Measurements from ENCODE around the gene SAMD14.

Gene SAMD14

DNA sequence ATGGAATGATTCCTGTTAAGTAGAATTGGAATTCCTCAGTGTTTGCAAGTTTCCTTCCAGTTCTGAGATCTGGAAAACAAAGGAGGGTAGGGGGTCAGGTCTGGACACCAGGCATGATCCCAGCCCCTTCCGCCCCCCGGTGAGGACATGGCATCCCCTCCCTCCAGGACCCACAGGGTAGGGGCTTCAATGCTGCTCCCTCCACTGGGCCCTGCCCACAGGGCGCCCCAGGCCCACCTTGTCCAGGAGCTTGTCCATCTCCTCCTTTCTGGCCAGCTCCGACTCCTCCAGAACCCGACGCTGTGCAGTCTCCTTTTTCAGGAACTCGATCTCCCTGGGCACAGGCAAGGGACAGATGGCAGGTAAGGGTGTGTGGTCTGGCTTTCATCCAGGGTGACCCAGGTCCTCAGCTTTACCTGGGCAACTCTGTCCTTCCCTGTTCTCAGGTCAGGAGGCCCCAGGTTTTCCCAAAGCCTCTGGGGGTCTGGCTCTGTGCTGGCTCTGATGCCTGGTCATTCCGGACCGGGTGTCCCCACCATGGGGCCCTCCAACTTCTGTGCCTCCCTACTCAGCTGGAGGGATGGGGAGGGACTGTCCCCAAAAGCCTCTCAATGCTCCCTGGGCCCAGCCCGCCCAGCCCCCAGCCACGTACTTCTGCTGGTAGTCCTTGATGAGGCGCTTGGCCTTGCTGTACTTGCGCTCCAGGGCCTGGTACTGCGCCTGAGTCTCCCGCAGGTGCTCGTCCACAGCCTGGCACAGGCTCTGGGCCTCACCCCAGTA lies 5.5 kb upstream of the SAMD14 start:
- Mint-ChIP-seq H3K36me3 (ENCODE audit: low read depth) (peaks cover 79% of the 10 kb centered on the region), H3K4me3 (no peak overlapping the region), H3K27ac (no peak overlapping the region), H3K27me3 (peaks cover 10% of the 10 kb centered on the region), H3K9me3 (no peaks in the 10 kb centered on the region), H3K4me1 (ENCODE audit: low read depth) (peaks cover 23% of the 10 kb centered on the region)
- no peak for DNase-seq

DNA sequence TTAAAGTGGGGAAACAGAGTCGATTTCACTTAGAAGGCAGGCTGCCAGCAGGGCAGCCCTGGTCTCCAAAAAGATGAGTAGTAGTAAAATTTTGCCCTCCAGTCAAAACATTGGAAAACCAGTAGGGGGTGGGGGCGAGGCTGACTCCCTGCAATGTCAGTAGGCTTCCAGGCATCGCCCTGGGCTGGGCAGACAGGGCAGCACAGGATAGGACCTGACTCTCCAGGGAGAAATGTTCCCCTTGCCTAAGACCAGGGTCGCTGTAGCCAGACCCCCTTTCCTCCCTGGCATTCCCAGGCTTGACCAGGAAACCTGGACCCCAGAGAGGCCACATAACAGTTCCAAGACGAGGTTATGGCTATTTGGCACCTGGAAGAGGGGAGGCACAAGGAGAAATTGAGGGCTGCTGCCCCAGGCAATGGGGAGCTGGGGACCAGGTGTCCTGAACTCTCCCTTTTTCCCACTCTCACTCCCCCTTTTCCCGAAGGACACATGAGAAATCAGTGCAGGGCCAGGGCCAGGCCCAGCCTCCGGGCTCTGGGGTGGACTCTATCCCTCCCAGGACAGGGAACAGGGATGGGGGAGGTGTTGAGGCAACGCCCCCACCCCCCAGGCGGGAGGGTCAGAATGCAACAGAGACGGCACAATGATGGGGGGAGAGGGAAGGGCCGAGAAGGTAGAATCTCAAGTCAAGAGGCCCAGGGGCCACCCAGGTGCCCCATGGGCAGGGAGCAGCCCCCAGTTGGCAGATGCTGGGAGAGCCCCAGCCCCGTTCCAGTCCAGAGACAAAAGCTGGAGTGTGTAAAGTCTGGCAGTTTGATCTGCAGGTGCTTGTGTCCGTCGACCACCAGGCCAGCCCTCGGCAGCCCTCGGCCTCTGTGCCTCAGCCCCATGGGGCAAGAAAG lies 4.5 kb upstream of the SAMD14 start:
- H3K27ac Mint-ChIP-seq: no peak overlapping the region
- no peaks in the 10 kb centered on the region for H3K9me3 Mint-ChIP-seq
- peaks cover 18% of the 10 kb centered on the region for H3K4me1 Mint-ChIP-seq (ENCODE audit: low read depth)
- no peak for DNase-seq
- peaks cover 68% of the 10 kb centered on the region for H3K36me3 Mint-ChIP-seq (ENCODE audit: low read depth)
- peaks cover 11% of the 10 kb centered on the region for H3K27me3 Mint-ChIP-seq
- no peak overlapping the region for H3K4me3 Mint-ChIP-seq

DNA sequence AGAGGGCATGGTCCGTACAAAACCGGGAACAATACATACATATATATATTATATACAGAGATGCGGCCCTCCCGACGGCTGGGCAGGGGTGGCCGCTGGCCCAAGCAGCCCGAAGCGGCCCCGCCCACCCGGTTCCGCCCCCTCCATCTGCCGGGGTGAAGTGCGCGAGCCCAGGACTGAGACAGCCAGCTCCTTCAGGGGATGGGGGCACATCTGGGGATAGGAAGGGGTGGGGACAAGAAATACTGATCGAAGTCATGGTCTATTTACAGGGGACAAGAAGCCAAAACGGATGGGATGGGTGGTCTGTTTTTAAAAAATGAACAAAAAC lies 3.8 kb upstream of the SAMD14 start:
- Mint-ChIP-seq H3K4me1 (ENCODE audit: low read depth) (peaks cover 21% of the 10 kb centered on the region), H3K4me3 (no peak overlapping the region), H3K9me3 (no peaks in the 10 kb centered on the region), H3K36me3 (ENCODE audit: low read depth) (peaks cover 61% of the 10 kb centered on the region), H3K27me3 (peaks cover 14% of the 10 kb centered on the region), H3K27ac (no peak overlapping the region)
- DNase-seq: no peak

DNA sequence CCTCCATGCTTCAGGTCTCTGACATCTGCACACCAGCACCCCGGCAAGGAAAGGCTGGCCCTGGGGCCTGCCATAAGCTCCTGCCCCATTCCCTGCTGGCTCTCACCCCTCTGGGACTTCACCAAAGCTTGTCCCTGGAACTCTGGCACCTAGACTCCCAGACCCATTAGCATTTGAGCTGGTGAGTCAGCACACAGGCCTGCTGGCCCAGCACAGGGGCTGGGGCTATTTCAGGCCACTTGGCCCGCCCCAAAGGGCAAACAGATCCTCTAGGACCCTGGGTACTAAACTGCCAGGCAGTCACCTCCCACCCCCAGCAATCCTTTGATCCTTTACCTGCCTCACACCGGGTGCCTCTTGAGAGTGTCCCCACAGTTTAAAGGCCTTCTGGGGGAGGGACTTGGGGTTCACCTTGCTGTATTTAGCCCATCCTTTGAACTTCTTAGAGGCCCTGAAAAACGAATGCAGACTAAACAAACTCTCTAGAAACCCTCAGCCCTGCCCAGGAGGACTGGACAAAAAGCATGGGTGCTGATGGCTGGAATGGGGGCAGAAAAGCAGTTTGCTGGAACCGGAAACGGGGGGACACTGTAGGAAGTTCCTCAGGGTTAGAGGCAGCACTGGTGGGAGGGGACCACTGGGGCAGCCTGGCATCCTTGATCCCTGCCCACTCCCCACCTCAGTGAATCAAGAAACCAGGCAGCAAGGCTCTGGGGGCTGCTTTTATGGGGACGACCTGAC lies 3.2 kb upstream of the SAMD14 start:
- H3K27me3 Mint-ChIP-seq: peaks cover 18% of the 10 kb centered on the region
- H3K4me1 Mint-ChIP-seq (ENCODE audit: low read depth): peaks cover 22% of the 10 kb centered on the region
- DNase-seq: no peak
- H3K27ac Mint-ChIP-seq: no peak overlapping the region
- H3K9me3 Mint-ChIP-seq: no peaks in the 10 kb centered on the region
- H3K4me3 Mint-ChIP-seq: no peak overlapping the region
- H3K36me3 Mint-ChIP-seq (ENCODE audit: low read depth): peaks cover 56% of the 10 kb centered on the region

DNA sequence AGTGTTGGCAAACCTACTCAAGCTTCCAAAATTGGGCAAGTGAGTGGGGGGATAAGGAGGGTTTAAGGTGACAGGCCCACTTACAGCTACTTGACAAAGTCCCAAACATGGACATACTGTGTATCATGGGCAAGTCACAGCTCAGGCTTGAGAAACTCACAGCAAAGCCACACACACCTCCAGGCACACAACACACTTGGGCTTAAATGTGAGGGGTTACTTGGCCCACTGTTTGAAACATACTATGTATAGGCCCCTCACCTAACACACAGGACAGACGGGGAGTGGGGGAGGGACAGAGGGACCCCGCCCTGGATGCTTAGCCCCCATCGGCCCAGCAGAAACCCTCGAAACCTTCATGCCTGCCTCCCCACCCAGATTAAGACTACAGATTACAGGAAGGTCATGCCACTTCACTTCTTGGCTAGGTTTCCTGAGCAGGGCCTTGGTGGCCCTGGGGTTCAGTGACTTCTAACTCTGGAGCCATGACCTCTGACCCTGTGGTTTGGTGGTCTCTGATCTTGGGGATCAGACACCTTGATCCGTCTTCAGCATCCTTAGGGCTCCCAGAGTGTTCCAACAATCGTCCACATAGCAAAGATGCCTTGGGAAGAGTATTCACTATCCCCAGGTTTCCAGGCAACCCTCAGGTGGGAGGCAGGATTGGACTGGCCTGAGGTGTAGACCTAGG lies 2.3 kb upstream of the SAMD14 start:
- no peak for DNase-seq
- H3K36me3 Mint-ChIP-seq (ENCODE audit: low read depth): peaks cover 46% of the 10 kb centered on the region
- H3K27ac Mint-ChIP-seq: no peak overlapping the region
- H3K9me3 Mint-ChIP-seq: no peaks in the 10 kb centered on the region
- H3K4me3 Mint-ChIP-seq: no peak overlapping the region
- H3K27me3 Mint-ChIP-seq: peaks cover 26% of the 10 kb centered on the region
- peaks cover 22% of the 10 kb centered on the region for H3K4me1 Mint-ChIP-seq (ENCODE audit: low read depth)

DNA sequence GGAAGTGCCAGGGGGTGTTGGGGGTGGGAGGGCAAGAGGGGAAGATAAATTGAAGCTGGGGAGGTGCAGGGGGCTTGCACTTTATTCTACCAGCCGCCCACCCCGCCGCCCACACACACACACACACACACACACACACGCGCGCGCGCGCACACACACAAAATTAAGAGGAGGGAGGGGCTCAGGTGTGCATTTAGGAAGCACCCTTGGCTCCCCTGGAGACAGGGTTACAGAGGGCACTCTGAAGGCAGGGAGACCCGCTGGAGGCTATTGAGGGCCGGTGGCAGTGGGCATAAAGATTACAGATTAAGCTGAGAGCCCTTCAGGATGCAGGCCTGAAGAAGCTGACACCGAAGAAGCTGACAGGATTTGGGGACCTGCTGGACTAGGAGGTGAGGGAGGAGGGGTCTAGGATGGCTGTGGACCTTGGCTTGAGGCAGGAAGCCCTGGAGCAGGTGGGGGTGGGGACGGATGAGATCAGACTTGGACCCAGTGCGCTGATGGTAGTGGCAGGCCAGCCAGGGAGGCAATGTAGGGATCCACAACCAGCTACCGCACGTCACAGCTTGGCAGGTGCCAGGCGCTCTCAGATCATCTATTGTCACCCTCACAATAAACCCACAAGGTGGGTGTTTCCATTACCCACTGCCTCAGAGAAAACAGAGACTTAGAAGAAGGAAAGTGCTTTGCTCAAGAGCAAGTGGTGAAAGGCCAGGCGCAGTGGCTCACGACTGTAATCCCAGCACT lies 772 bp upstream of the SAMD14 start:
- Mint-ChIP-seq H3K36me3 (ENCODE audit: low read depth) (peaks cover 31% of the 10 kb centered on the region), H3K27me3 (peaks cover 26% of the 10 kb centered on the region)

DNA sequence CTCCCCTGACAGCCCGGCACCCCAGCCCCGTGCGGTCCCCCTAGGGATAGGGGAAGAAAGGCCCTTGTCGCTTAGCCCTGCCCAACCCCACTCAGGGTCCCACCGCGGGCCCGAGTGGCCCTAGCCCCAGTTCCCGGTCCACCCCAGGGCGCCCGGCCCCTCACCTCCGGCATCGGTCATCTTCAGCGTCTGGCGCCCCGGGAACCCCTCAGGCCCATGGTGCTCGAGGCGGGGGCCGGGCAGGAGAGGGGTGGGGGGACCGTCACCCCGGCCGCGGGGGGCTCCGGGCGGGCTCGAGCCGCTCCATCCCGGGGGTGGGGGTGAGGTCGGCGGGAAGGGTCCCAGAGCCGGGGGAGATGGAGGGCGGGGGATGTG lies 620 bp downstream of the SAMD14 start:
- DNase-seq: peak; percentile 36
- Mint-ChIP-seq H3K4me1 (ENCODE audit: low read depth) (peaks cover 22% of the 10 kb centered on the region), H3K36me3 (ENCODE audit: low read depth) (peaks cover 19% of the 10 kb centered on the region), H3K27ac (no peak overlapping the region), H3K27me3 (peaks cover 26% of the 10 kb centered on the region), H3K4me3 (peak overlapping the region; percentile 56), H3K9me3 (no peaks in the 10 kb centered on the region)

More for the DNA sequence above, 772 bp upstream of the SAMD14 start:
- peak; percentile 39 for DNase-seq
- H3K4me3 Mint-ChIP-seq: peak overlapping the region; percentile 61
- H3K4me1 Mint-ChIP-seq (ENCODE audit: low read depth): peaks cover 22% of the 10 kb centered on the region
- no peaks in the 10 kb centered on the region for H3K9me3 Mint-ChIP-seq
- H3K27ac Mint-ChIP-seq: peak overlapping the region; percentile 40

DNA sequence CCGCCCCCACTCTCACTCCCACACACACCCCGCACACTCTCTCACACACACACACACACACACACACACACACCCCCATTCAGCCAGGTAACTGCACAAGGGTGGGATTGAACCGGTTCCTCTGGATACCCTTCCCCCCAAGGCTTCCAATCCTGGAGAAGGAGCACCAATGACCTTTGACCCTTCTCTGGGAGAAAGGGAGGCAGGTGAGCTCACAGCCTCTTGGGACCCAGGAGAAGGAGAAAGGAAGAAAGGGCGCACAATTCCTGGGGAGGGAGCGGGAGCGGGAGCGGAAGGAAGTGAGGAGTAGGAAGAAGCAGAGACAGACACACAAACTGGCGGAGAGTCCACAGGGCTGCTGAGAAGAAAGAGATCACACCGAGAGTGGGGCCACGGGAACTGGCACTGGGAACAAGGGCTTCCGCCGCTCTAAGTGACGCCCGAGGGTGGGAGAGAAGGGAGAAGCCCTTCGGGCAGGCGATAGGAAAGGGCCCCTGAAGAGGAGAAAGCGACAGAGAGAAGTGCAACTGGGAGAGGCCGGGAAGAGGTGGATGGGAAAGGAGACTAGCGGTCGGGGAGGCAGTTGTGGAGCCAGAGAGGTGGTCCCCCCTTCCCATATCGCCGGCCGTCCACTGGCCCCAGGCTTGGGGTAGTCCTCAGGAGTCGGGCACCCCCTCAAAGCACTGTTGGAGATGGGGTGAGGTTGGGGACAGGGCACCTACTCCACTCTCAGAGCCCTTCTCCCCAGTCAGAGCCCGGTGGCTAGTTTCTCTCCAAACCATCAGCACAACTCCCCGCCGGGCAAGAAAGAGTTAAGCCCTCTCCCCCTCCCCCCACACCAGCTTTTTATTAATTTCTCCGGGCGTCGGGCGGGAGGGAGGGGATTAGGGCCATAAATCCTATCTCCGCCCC lies 1.3 kb downstream of the SAMD14 start:
- Mint-ChIP-seq H3K36me3 (ENCODE audit: low read depth) (peaks cover 13% of the 10 kb centered on the region), H3K27me3 (peaks cover 26% of the 10 kb centered on the region), H3K9me3 (no peaks in the 10 kb centered on the region)

DNA sequence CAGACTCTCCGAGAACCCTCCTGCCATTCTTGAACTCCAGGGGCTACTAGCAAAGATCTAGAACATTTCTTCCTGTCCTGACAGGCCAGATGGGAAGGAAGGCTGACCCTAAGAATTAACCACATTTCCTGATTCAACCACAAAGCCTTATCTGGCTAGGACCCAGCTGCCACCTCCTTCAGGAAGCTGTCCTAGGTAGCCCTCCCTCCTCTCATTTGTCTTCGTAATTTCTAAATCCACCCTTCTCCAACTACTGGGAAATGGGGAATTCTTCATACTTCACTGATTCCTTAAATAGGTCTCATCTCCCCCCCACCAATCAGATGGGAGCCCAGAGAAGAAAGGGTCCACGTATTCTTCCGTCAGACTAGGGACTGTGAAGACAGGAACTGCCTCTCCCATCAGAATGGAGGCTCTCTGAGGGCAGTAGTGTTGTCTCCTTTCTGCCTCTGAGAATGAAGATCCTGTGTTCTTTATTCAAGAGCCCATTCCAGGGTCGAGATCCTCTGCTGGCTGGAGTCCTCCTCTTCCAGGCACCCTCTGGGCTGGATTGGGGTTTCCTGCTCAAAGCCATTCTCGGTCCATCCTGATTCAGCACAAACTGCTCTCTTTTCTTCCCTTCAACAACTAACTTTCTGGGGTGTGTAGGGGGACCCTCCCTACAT lies 2.1 kb downstream of the SAMD14 start:
- Mint-ChIP-seq H3K27ac (no peak overlapping the region), H3K4me1 (ENCODE audit: low read depth) (peaks cover 22% of the 10 kb centered on the region), H3K36me3 (ENCODE audit: low read depth) (peaks cover 6% of the 10 kb centered on the region), H3K4me3 (no peak overlapping the region), H3K27me3 (peaks cover 26% of the 10 kb centered on the region), H3K9me3 (no peaks in the 10 kb centered on the region)
- DNase-seq: no peak

More for the DNA sequence above, 1.3 kb downstream of the SAMD14 start:
- Mint-ChIP-seq H3K27ac (no peak overlapping the region), H3K4me3 (peak overlapping the region; percentile 50), H3K4me1 (ENCODE audit: low read depth) (peaks cover 22% of the 10 kb centered on the region)
- no peak for DNase-seq

DNA sequence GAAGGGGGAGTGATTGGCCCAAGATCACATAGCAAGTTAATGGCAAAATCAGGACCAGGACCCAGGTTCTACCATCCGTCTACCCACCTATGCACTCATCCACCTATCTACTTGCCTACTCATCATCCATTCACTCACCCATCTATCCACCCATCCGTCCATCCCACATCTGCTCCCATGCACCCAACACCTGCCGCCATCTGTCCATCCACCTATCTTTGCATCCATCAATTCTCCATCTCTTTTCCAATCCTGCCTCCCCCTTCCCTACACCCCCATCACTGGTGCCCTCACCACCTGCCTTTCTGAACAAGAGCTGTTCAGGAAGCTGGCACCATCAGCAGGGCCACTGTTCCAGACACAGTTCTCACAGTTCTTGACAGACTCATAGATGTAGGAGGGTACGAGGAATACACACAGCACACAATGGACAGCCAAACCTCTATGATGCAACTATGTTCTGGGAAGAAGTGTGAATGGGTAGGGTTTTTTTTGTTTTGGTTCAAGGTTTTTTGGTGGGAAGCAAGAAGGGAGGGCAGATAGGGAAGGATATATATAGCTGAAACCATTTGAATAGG lies 4.5 kb downstream of the SAMD14 start:
- Mint-ChIP-seq H3K9me3 (no peaks in the 10 kb centered on the region), H3K36me3 (ENCODE audit: low read depth) (no peaks in the 10 kb centered on the region), H3K27ac (no peak overlapping the region), H3K4me3 (no peak overlapping the region), H3K27me3 (peaks cover 22% of the 10 kb centered on the region), H3K4me1 (ENCODE audit: low read depth) (peaks cover 10% of the 10 kb centered on the region)
- DNase-seq: no peak

DNA sequence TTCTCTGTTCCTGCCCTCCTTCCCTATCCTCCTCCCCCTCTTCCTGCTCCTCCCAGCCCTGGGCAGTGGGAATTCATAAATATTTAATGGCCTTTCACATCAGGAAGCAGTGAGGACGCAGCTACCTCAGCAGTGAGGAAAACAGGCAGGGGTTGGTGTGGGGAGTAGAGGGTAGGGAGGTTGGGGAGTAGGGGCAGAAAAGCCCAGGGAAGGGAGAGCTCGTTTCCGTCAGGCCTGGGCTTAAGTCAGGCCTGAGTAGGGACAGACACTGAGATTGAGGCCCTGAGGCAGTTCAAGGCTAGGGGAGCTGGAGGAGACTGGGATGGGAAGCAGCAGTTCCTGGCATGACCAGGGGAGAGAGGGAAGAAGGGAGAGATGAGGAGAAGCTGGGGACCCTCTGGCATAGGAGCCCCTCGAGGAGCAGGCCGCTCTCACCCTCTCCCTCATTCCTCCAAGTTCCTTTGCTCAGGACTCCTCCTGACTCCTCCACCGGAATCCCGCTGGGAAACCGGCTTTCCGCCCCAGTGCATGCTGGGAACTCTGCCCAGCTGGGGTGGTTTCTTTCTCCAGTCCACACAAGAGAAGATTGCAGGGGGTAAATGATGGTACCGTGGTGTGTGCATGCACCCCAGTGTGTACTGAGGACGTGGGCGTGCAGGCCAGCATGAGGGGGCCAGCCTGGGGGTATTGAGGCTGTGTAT lies 6.2 kb downstream of the SAMD14 start:
- H3K4me3 Mint-ChIP-seq: no peak overlapping the region
- H3K4me1 Mint-ChIP-seq (ENCODE audit: low read depth): peaks cover 4% of the 10 kb centered on the region
- peaks cover 30% of the 10 kb centered on the region for H3K27me3 Mint-ChIP-seq
- no peak overlapping the region for H3K27ac Mint-ChIP-seq
- no peak for DNase-seq
- no peaks in the 10 kb centered on the region for H3K36me3 Mint-ChIP-seq (ENCODE audit: low read depth)
- no peaks in the 10 kb centered on the region for H3K9me3 Mint-ChIP-seq

DNA sequence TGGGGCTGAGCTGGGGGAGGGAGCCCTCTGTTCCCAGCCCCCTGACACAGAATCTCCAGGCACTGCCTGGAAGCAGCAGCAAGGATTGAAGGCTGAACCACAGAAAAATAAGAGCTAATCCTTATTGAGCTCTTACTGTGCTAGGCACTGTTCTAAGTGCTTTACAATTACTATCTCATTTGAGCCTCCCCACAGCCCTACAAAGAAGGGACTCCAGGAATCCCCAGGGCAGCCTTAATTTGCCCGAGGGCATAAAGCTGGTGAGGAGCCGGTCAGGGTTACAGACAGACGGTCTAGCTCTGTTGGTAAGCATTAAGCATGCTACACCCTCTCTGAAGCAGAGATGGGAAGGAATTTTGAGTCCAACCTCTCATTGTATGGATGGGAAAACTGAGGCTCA lies 7.0 kb downstream of the SAMD14 start:
- Mint-ChIP-seq H3K9me3 (no peaks in the 10 kb centered on the region), H3K27ac (no peak overlapping the region), H3K27me3 (peaks cover 31% of the 10 kb centered on the region), H3K36me3 (ENCODE audit: low read depth) (no peaks in the 10 kb centered on the region), H3K4me1 (ENCODE audit: low read depth) (no peaks in the 10 kb centered on the region), H3K4me3 (no peak overlapping the region)
- no peak for DNase-seq
